Putamen (tissue), 1 donor: ENCODE data around the gene ZNF804B.

Source experiments
- DNase-seq: peaks from one replicate; pipeline ENCODE4 v3.0.0-alpha.2; 2016; ENCODE audit warnings: low spot score

The ZNF804B gene

GRCh38 chr7:89265631-89266030 is 506.1 kb downstream of the ZNF804B start:
- DNase-seq, result no peak

- no peak for DNase-seq
These were observed 523.8 kb downstream of the ZNF804B start for GRCh38 chr7:89283302-89283701.

GRCh38 chr7:89308535-89308934 is 549.0 kb downstream of the ZNF804B start:
- DNase-seq, result no peak

- DNase-seq, result no peak
These were observed 552.4 kb downstream of the ZNF804B start for GRCh38 chr7:89311886-89312285.

- DNase-seq, result no peak
These were observed 553.1 kb downstream of the ZNF804B start for GRCh38 chr7:89312551-89312950.

- no peak for DNase-seq
These were observed 557.2 kb downstream of the ZNF804B start for GRCh38 chr7:89316584-89317251.

- DNase-seq, result no peak
These were observed 572.5 kb downstream of the ZNF804B start for GRCh38 chr7:89332026-89332425.

- no peak for DNase-seq
These were observed 575.3 kb downstream of the ZNF804B start for GRCh38 chr7:89334797-89335196.

- DNase-seq, result no peak
These were observed 576.0 kb downstream of the ZNF804B start for GRCh38 chr7:89335490-89335889.

GRCh38 chr7:89336121-89336520 is 576.6 kb downstream of the ZNF804B start:
- no peak for DNase-seq

GRCh38 chr7:89339748-89340147 is 580.2 kb downstream of the ZNF804B start:
- no peak for DNase-seq

GRCh38 chr7:89357121-89357520 is 597.6 kb downstream of the ZNF804B start:
- DNase-seq, result no peak

GRCh38 chr7:89377219-89377618 is 617.7 kb downstream of the ZNF804B start:
- DNase-seq, result no peak

GRCh38 chr7:89385411-89385810 is 625.9 kb downstream of the ZNF804B start:
- no peak for DNase-seq
